Measurements from ENCODE around the gene ZFP91.

Gene ZFP91

DNA sequence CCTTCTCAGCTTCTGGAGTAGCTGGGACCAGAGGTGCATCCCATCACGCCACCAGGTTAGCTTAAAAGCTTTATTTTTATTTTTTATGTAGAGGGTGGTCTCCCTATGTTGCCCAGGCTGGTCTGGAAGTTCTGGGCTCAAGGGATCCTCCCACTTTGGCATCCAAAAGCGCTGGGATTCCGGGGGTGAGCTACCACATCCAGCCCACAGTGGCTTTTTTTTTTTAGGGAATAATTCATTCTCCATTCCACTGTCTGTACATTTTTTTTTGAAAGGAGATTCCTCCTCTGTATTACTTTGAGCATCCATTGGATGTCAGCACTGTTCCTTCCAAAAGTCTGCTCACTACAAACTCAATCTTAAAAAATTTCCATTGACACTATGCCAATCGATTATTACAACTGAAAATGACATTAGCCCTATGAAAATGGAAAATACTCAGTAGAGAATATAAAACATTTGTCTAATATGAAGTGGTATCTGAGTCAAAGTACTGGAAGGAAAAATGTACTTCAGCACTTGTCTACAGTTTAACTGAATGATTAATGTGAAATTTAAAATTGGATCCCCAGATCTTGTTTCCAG lies 1.9 kb upstream of the ZFP91 start:
- peak overlapping the region; percentile 100 for H3K27ac Mint-ChIP-seq
- H3K4me3 Mint-ChIP-seq: peak overlapping the region; percentile 84
- ATAC-seq (no peak), DNase-seq (ENCODE audit: low spot score in 2 of 2) (no peak)
- H3K36me3 Mint-ChIP-seq: peaks cover 95% of the 10 kb centered on the region
- H3K4me1 Mint-ChIP-seq: peaks cover 50% of the 10 kb centered on the region
- H3K9me3 Mint-ChIP-seq: no peaks in the 10 kb centered on the region

GRCh38 chr11:58577555-58578135 lies 1.2 kb upstream of the ZFP91 start:
- H3K9me3 Mint-ChIP-seq: no peaks in the 10 kb centered on the region
- peak; percentile 70 for ATAC-seq
- peaks cover 53% of the 10 kb centered on the region for H3K4me1 Mint-ChIP-seq
- DNase-seq (ENCODE audit: low spot score in 2 of 2): peak; percentile 62 to 91
- H3K4me3 Mint-ChIP-seq: peak overlapping the region; percentile 84
- H3K36me3 Mint-ChIP-seq: peaks cover 97% of the 10 kb centered on the region
- peak overlapping the region; percentile 100 for H3K27ac Mint-ChIP-seq

DNA sequence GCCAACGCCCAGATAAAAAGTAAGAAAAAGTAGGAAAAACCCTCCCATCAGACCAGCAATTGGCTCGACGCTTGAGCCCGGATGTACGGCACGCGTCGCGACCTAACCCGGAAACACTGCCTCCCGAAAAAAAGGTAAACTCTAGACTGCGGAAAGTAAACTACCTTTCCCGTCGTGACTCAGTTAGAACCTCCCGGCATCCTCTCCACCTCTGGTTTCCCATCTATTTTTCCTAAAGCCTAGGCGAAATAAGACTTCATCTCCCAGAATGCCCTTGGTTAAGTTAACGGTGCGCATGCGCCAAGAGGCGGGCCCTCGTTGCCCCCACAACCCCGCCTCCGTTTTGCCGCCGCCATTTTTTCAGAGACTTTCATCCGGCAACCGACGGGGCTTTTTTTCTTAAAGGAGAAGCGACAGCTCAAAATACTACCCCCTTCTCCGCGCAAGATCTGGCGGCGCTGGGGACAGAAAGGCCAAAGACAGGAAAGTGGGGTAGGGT lies 678 bp upstream of the ZFP91 start:
- no peaks in the 10 kb centered on the region for H3K9me3 Mint-ChIP-seq
- peaks cover 58% of the 10 kb centered on the region for H3K4me1 Mint-ChIP-seq
- peak overlapping the region; percentile 84 for H3K4me3 Mint-ChIP-seq
- H3K27ac Mint-ChIP-seq: peak overlapping the region; percentile 100
- peak; percentile 81 to 95 for DNase-seq (ENCODE audit: low spot score in 2 of 2)
- peaks cover 96% of the 10 kb centered on the region for H3K36me3 Mint-ChIP-seq
- ATAC-seq: no peak

GRCh38 chr11:58579192-58580129 lies 598 bp downstream of the ZFP91 start:
- DNase-seq (ENCODE audit: low spot score in 2 of 2) (peak; percentile 83 to 94), ATAC-seq (peak; percentile 66)
- Mint-ChIP-seq H3K9me3 (no peaks in the 10 kb centered on the region), H3K4me3 (peak overlapping the region; percentile 84), H3K27ac (peak overlapping the region; percentile 100), H3K36me3 (peaks cover 96% of the 10 kb centered on the region), H3K4me1 (peaks cover 60% of the 10 kb centered on the region)

DNA sequence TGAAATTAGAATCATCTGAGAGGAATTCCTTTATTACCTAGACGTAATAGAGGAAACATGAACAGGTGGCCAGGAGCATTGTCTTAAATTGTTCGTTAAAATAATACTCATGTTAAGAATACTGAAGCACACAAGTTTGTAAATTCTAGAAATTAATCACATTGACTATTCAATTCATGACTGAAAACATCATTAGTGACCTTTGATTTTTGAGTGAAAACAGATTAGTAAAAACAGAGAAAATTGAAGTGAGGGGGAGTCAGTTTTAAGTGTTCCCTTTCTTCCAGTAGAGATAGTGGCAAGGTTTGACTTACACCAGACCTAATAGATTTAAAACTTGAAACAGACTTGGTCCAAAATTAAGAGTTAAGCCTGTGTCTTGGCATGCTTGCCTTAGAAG lies 1.4 kb downstream of the ZFP91 start:
- ATAC-seq (no peak), DNase-seq (ENCODE audit: low spot score in 2 of 2) (no peak)
- Mint-ChIP-seq H3K4me3 (peak overlapping the region; percentile 84), H3K36me3 (peaks cover 96% of the 10 kb centered on the region), H3K9me3 (no peaks in the 10 kb centered on the region), H3K27ac (peak overlapping the region; percentile 100), H3K4me1 (peaks cover 58% of the 10 kb centered on the region)

DNA sequence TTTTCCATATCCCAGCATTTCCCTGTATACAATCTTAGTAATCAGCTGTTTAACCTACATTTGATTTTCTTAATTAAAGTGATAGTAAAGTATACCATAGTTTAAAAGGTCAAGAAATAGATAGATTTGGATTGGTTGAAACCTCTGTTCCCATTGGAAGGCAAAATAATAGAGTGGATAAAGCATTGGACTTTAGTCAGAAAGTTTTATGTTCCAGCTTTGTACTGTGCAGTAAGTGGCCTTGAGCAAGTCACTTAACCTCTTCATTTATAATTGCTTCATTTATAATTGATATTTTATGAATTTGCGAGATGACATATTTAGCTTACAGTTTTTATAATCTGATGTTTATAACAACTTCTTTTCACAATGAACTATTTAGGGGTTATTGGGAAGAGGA lies 3.6 kb downstream of the ZFP91 start:
- DNase-seq (ENCODE audit: low spot score in 2 of 2) (no peak), ATAC-seq (no peak)
- Mint-ChIP-seq H3K4me1 (peaks cover 55% of the 10 kb centered on the region), H3K27ac (no peak overlapping the region), H3K36me3 (peaks cover 98% of the 10 kb centered on the region), H3K9me3 (no peaks in the 10 kb centered on the region), H3K4me3 (peak overlapping the region; percentile 84)

DNA sequence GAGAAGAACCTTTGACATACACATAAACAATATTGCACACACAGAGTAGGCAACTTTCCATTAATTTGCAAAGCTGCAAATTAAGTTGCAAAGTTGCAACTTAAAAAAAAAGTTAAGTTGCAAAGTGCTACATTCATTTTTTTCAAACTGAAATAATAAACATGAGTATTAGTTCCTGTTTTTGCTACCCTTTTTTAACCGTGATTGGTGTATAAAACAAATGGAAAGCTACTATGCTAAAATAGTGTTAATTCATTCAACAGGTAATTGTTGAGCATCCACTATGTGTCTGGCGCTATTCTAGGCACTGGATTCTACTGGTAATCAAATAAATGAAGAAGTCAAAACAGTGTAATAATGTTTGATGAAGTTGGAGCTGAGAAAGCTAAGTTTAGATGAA lies 8.1 kb downstream of the ZFP91 start:
- H3K27ac Mint-ChIP-seq: no peak overlapping the region
- peaks cover 44% of the 10 kb centered on the region for H3K4me1 Mint-ChIP-seq
- ATAC-seq: no peak
- H3K36me3 Mint-ChIP-seq: peaks cover 96% of the 10 kb centered on the region
- DNase-seq (ENCODE audit: low spot score in 2 of 2): no peak
- H3K4me3 Mint-ChIP-seq: no peak overlapping the region
- no peaks in the 10 kb centered on the region for H3K9me3 Mint-ChIP-seq

- Mint-ChIP-seq H3K4me3 (no peak overlapping the region), H3K4me1 (peaks cover 62% of the 10 kb centered on the region)
These were observed 12.8 kb downstream of the ZFP91 start for GRCh38 chr11:58591659-58592058.

GRCh38 chr11:58592760-58593472 lies 14.1 kb downstream of the ZFP91 start:
- ATAC-seq (peak; percentile 73), DNase-seq (ENCODE audit: low spot score in 2 of 2) (no peak)
- Mint-ChIP-seq H3K4me3 (no peak overlapping the region), H3K4me1 (peaks cover 67% of the 10 kb centered on the region), H3K9me3 (no peaks in the 10 kb centered on the region), H3K27ac (no peak overlapping the region), H3K36me3 (peaks cover 88% of the 10 kb centered on the region)

More at GRCh38 chr11:58591659-58592058, 12.8 kb downstream of the ZFP91 start:
- ATAC-seq (no peak), DNase-seq (ENCODE audit: low spot score in 2 of 2) (no peak)
- H3K9me3 Mint-ChIP-seq: no peaks in the 10 kb centered on the region
- H3K36me3 Mint-ChIP-seq: peaks cover 97% of the 10 kb centered on the region
- H3K27ac Mint-ChIP-seq: no peak overlapping the region

DNA sequence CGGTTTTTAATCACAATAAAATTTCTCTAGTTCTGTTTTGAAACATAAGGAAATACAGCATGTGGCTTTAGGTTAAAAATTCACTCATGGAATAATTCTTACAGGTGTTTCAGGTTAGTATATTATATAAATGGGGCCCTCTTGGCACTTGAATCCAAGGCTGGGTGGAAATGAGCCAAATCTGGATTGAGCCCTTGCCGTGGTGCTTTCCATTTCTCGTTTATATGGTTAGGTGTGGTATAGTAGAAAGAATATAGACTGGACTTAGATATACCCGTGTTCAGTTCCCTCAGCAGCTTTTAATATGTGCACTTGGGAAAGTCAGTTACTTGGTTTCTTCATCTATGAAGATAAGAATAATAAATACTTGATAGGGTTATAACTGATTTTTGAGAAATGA lies 16.0 kb downstream of the ZFP91 start:
- H3K36me3 Mint-ChIP-seq: peaks cover 83% of the 10 kb centered on the region
- H3K9me3 Mint-ChIP-seq: no peaks in the 10 kb centered on the region
- ATAC-seq: no peak
- no peak for DNase-seq (ENCODE audit: low spot score in 2 of 2)
- no peak overlapping the region for H3K4me3 Mint-ChIP-seq
- H3K4me1 Mint-ChIP-seq: peaks cover 83% of the 10 kb centered on the region
- no peak overlapping the region for H3K27ac Mint-ChIP-seq

GRCh38 chr11:58596621-58597020 lies 17.8 kb downstream of the ZFP91 start:
- no peak for ATAC-seq
- Mint-ChIP-seq H3K9me3 (no peaks in the 10 kb centered on the region), H3K27ac (no peak overlapping the region), H3K4me3 (no peak overlapping the region), H3K36me3 (peaks cover 74% of the 10 kb centered on the region), H3K4me1 (peaks cover 83% of the 10 kb centered on the region)
- no peak for DNase-seq (ENCODE audit: low spot score in 2 of 2)

- peaks cover 74% of the 10 kb centered on the region for H3K36me3 Mint-ChIP-seq
- peaks cover 84% of the 10 kb centered on the region for H3K4me1 Mint-ChIP-seq
- peak overlapping the region; percentile 18 for H3K4me3 Mint-ChIP-seq
- no peaks in the 10 kb centered on the region for H3K9me3 Mint-ChIP-seq
- no peak overlapping the region for H3K27ac Mint-ChIP-seq
- ATAC-seq (peak; percentile 99), DNase-seq (ENCODE audit: low spot score in 2 of 2) (no peak)
These were observed 18.8 kb downstream of the ZFP91 start for GRCh38 chr11:58597486-58598144.

- H3K4me1 Mint-ChIP-seq: peaks cover 91% of the 10 kb centered on the region
- H3K27ac Mint-ChIP-seq: peak overlapping the region; percentile 20
- no peaks in the 10 kb centered on the region for H3K9me3 Mint-ChIP-seq
- H3K4me3 Mint-ChIP-seq: no peak overlapping the region
- ATAC-seq: no peak
- H3K36me3 Mint-ChIP-seq: peaks cover 66% of the 10 kb centered on the region
- DNase-seq (ENCODE audit: low spot score in 2 of 2): no peak
These were observed 21.6 kb downstream of the ZFP91 start for GRCh38 chr11:58600510-58600909.

DNA sequence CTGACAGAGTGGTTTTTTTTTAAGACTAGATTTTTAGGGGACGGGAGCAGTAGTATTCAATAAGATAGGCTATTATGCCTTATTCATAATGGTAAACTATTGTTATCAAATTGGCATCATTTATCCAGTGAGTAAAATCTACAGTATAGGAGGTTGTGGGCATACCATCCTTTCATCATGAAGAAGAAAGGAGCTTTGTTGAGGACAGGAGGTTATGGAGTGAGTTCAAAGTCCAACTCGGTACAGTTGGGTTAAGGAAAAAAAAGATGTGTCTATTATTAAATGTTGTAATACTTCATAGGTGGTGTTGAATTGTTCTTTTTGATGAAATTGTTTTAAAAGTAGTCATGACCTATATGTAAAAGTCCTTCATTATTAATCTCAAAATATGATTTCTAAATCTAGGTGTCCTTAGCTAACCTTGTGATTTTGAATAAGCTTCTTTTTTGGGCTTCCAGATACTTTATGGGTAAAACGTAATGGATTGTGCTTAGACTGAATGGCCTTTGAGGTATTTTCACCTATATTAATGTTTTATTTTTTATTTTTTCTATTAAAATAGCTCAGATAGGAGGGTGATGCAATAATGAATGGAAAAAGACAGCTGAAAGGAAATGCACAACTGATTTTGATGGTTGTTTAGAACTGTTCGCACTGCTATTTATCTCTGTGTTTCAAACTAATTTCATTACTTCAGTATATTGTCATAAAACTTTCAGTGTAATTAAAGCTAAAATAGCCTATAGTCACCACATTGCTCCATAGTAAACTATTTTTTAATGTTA lies 28.3 kb downstream of the ZFP91 start:
- Mint-ChIP-seq H3K4me3 (no peak overlapping the region), H3K9me3 (no peaks in the 10 kb centered on the region), H3K27ac (peak overlapping the region; percentile 74), H3K36me3 (peaks cover 68% of the 10 kb centered on the region), H3K4me1 (peaks cover 73% of the 10 kb centered on the region)
- ATAC-seq (no peak), DNase-seq (ENCODE audit: low spot score in 2 of 2) (no peak)

Measured in stimulated activated effector memory CD8-positive, alpha-beta T cell treated with anti-CD3 and anti-CD28 coated beads, Interleukin-12 subunit alpha, Interleukin-12 subunit beta, amount 100 ng/mL, for 72 hours (primary cell).